ENCODE results near the gene CCNT2.
"Not testable (repeated sequence)": the region's sequence is repeated elsewhere in the genome, so short reads cannot be mapped to it uniquely, and the experiment has no call there.

- not testable (repeated sequence) for TF ChIP-seq EZH2phosphoT487 (IDR thresholded peaks at IDR 0.05; ENCODE audit: borderline replicate concordance); CTCF (conservative IDR thresholded peaks at IDR 0.05; ENCODE audit: low read length)
Measured at GRCh38 chr2:134967166-134967565, 48.5 kb downstream of the CCNT2 start.
